Neural progenitor cell (in vitro differentiated cells): ENCODE results near the gene P2RX5.
A peak's percentile ranks its signal among the peaks of the same experiment; 100 is the strongest.

ENCODE experiments used
- CTCF ChIP-seq: fragments of 200-600 bp; sonication (generic); IDR thresholded peaks from 2 replicates; pipeline ENCODE4 v1.5.1; 2017; ENCODE audit warnings: antibody characterized with exemption, mild to moderate bottlenecking
- EZH2 ChIP-seq: fragments of 200-600 bp; sonication (generic); IDR thresholded peaks from 2 replicates; pipeline ENCODE4 v1.6.1; 2017; ENCODE audit warnings: antibody characterized with exemption, mild to moderate bottlenecking, moderate library complexity

- TF ChIP-seq CTCF, result peak; percentile 92
- no peak for TF ChIP-seq EZH2
Observed at GRCh38 chr17:3683054-3683511, 12.9 kb downstream of the P2RX5 start.
